Peyer's patch (tissue), 4 donors: ENCODE measurements around the gene NUDC.

Experiments
- POLR2A ChIP-seq, 2 donors: fragments of 450-650 bp; IDR thresholded peaks; one replicate each; pipeline ENCODE4 v1.5.1; 2017; ENCODE audit warnings: antibody characterized with exemption in 2 of 2, mild to moderate bottlenecking in 2 of 2, moderate library complexity in 2 of 2
- TF ChIP-seq, protein P1 (sequence below), 6 experiments: fragments of 450-650 bp in 4 of 6; fragments of 200-600 bp in 2 of 6; sonication (generic) in 1 of 6; IDR thresholded peaks; one replicate each; pipeline ENCODE4 v1.5.1; 2017 to 2019; ENCODE audit warnings: antibody characterized with exemption in 6 of 6, mild to moderate bottlenecking in 3 of 6, moderate library complexity in 1 of 6

DNA sequence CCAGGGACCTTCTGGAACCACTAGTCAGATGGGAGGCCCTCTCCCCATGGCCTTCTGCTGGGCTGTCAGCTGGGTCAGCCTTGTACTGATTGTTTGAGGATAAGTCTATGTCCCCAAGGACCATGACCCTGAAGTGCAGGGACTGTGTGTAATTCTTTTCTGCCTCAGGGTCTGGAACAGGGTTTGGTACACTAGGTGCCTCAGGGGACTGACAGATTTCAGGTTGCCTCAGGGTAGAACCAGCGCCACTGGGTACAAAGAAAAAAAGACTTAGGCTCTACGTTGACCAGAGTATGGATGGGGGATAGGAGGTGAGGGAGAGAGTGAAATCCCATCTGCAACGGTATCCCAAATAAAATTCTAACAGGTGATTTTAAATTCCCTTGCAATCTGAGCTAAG lies 35.8 kb downstream of the NUDC start:
- no peak for TF ChIP-seq POLR2A (IDR thresholded peaks at IDR 0.05)
- TF ChIP-seq, protein P1, sequence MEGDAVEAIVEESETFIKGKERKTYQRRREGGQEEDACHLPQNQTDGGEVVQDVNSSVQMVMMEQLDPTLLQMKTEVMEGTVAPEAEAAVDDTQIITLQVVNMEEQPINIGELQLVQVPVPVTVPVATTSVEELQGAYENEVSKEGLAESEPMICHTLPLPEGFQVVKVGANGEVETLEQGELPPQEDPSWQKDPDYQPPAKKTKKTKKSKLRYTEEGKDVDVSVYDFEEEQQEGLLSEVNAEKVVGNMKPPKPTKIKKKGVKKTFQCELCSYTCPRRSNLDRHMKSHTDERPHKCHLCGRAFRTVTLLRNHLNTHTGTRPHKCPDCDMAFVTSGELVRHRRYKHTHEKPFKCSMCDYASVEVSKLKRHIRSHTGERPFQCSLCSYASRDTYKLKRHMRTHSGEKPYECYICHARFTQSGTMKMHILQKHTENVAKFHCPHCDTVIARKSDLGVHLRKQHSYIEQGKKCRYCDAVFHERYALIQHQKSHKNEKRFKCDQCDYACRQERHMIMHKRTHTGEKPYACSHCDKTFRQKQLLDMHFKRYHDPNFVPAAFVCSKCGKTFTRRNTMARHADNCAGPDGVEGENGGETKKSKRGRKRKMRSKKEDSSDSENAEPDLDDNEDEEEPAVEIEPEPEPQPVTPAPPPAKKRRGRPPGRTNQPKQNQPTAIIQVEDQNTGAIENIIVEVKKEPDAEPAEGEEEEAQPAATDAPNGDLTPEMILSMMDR (IDR thresholded peaks at IDR 0.05) = no peak
